Measurements from ENCODE around the gene UBL4B.

Gene UBL4B

GRCh38 chr1:110112656-110113055 is 413 bp downstream of the UBL4B start:
- in situ Hi-C loops (cut with MboI; ENCODE audit: low sequenced_read_pairs) = no loop called here

GRCh38 chr1:110113551-110113950 is 1.3 kb downstream of the UBL4B start:
- in situ Hi-C loops (cut with MboI; ENCODE audit: low sequenced_read_pairs) = no loop called here

GRCh38 chr1:110114173-110114572 is 1.9 kb downstream of the UBL4B start:
- in situ Hi-C loops (cut with MboI; ENCODE audit: low sequenced_read_pairs) = no loop called here

GRCh38 chr1:110114784-110115183 is 2.5 kb downstream of the UBL4B start:
- in situ Hi-C loops (cut with MboI; ENCODE audit: low sequenced_read_pairs) = no loop called here

- in situ Hi-C loops (cut with MboI; ENCODE audit: low sequenced_read_pairs) = no loop called here
Measured at GRCh38 chr1:110118636-110119396, 6.6 kb downstream of the UBL4B start.

- in situ Hi-C loops (cut with MboI; ENCODE audit: low sequenced_read_pairs) = no loop called here
Measured at GRCh38 chr1:110119843-110120242, 7.6 kb downstream of the UBL4B start.

GRCh38 chr1:110120960-110121561 is 8.8 kb downstream of the UBL4B start:
- in situ Hi-C loops (cut with MboI; ENCODE audit: low sequenced_read_pairs) = no loop called here

GRCh38 chr1:110123224-110123623 is 11.0 kb downstream of the UBL4B start:
- in situ Hi-C loops (cut with MboI; ENCODE audit: low sequenced_read_pairs) = no loop called here

GRCh38 chr1:110125810-110126209 is 13.6 kb downstream of the UBL4B start:
- in situ Hi-C loops (cut with MboI; ENCODE audit: low sequenced_read_pairs) = no loop called here

GRCh38 chr1:110130113-110130591 is 17.9 kb downstream of the UBL4B start:
- in situ Hi-C loops (cut with MboI; ENCODE audit: low sequenced_read_pairs) = no loop called here

GRCh38 chr1:110130989-110131388 is 18.7 kb downstream of the UBL4B start:
- in situ Hi-C loops (cut with MboI; ENCODE audit: low sequenced_read_pairs) = no loop called here

GRCh38 chr1:110132682-110133081 is 20.4 kb downstream of the UBL4B start:
- in situ Hi-C loops (cut with MboI; ENCODE audit: low sequenced_read_pairs) = no loop called here

GRCh38 chr1:110133436-110133835 is 21.2 kb downstream of the UBL4B start:
- in situ Hi-C loops (cut with MboI; ENCODE audit: low sequenced_read_pairs) = no loop called here

- in situ Hi-C loops (cut with MboI; ENCODE audit: low sequenced_read_pairs) = no loop called here
Measured at GRCh38 chr1:110134050-110134595, 21.9 kb downstream of the UBL4B start.

- in situ Hi-C loops (cut with MboI; ENCODE audit: low sequenced_read_pairs) = no loop called here
Measured at GRCh38 chr1:110135246-110135645, 23.0 kb downstream of the UBL4B start.

GRCh38 chr1:110135666-110136065 is 23.4 kb downstream of the UBL4B start:
- in situ Hi-C loops (cut with MboI; ENCODE audit: low sequenced_read_pairs) = no loop called here

GRCh38 chr1:110136911-110137310 is 24.7 kb downstream of the UBL4B start:
- in situ Hi-C loops (cut with MboI; ENCODE audit: low sequenced_read_pairs) = no loop called here

- in situ Hi-C loops (cut with MboI; ENCODE audit: low sequenced_read_pairs) = no loop called here
Measured at GRCh38 chr1:110138956-110139355, 26.7 kb downstream of the UBL4B start.

- in situ Hi-C loops (cut with MboI; ENCODE audit: low sequenced_read_pairs) = no loop called here
Measured at GRCh38 chr1:110144366-110144765, 32.1 kb downstream of the UBL4B start.

- in situ Hi-C loops (cut with MboI; ENCODE audit: low sequenced_read_pairs) = no loop called here
Measured at GRCh38 chr1:110148961-110149360, 36.7 kb downstream of the UBL4B start.

GRCh38 chr1:110150330-110151174 is 38.3 kb downstream of the UBL4B start, which contains the start of gene SLC6A17:
SLC6A17 (plus strand) TSS chr1:110150494; CDS start chr1:110166930, 16,436 bp downstream.
- in situ Hi-C loops (cut with MboI; ENCODE audit: low sequenced_read_pairs) = no loop called here

All from HL-60/S4 (cell line).